ENCODE measurements around the gene ARL8A. TPM values are rescaled to one million over a fixed set of nuclear protein-coding genes. Genes with fewer than 3 reads are reported as not detected.
"Not testable (repeated sequence)": the region's sequence is repeated elsewhere in the genome, so short reads cannot be mapped to it uniquely, and the experiment has no call there.

Gene ARL8A
- 89.5 TPM for total RNA-seq

GRCh38 chr1:202144402-202145067, at the start of gene ARL8A:
Gene ARL8A, minus strand, starts transcription at chr1:202144737. Its CDS starts 165 bp downstream, at chr1:202144572.
- DNase-seq (ENCODE audit: low spot score) = peak; percentile 58

GRCh38 chr1:202194328-202194648, 49.8 kb upstream of the ARL8A start:
- no peak for DNase-seq (ENCODE audit: low spot score)

- DNase-seq (ENCODE audit: low spot score) = no peak
These were observed 49.2 kb upstream of the ARL8A start, which contains the start of gene LGR6 for GRCh38 chr1:202193614-202194327. Gene LGR6, plus strand, starts transcription at chr1:202193799. Its CDS starts 191 bp downstream, at chr1:202193990.

- DNase-seq (ENCODE audit: low spot score) = peak; percentile 57
These were observed 48.5 kb upstream of the ARL8A start for GRCh38 chr1:202192770-202193613.

GRCh38 chr1:202191391-202191790, 46.9 kb upstream of the ARL8A start:
- not testable (repeated sequence) for DNase-seq (ENCODE audit: low spot score)

- no peak for DNase-seq (ENCODE audit: low spot score)
These were observed 45.6 kb upstream of the ARL8A start for GRCh38 chr1:202189918-202190715.

- DNase-seq (ENCODE audit: low spot score) = peak; percentile 71
These were observed 44.7 kb upstream of the ARL8A start for GRCh38 chr1:202189001-202189790.

- no peak for DNase-seq (ENCODE audit: low spot score)
These were observed 43.3 kb upstream of the ARL8A start for GRCh38 chr1:202187697-202188407.

GRCh38 chr1:202187041-202187671, 42.6 kb upstream of the ARL8A start:
- peak; percentile 74 for DNase-seq (ENCODE audit: low spot score)

GRCh38 chr1:202186327-202186726, 41.8 kb upstream of the ARL8A start:
- DNase-seq (ENCODE audit: low spot score) = no peak

- peak; percentile 80 for DNase-seq (ENCODE audit: low spot score)
These were observed 40.4 kb upstream of the ARL8A start for GRCh38 chr1:202184750-202185460.

GRCh38 chr1:202182040-202182877, 37.7 kb upstream of the ARL8A start:
- no peak for DNase-seq (ENCODE audit: low spot score)

- no peak for DNase-seq (ENCODE audit: low spot score)
These were observed 37.0 kb upstream of the ARL8A start for GRCh38 chr1:202181586-202181985.

GRCh38 chr1:202180751-202181139, 36.2 kb upstream of the ARL8A start:
- not testable (repeated sequence) for DNase-seq (ENCODE audit: low spot score)

GRCh38 chr1:202179828-202180750, 35.6 kb upstream of the ARL8A start:
- DNase-seq (ENCODE audit: low spot score) = no peak

- DNase-seq (ENCODE audit: low spot score) = no peak
These were observed 32.7 kb upstream of the ARL8A start for GRCh38 chr1:202176949-202177927.
